Measurements from ENCODE around the gene HES5.

DNA sequence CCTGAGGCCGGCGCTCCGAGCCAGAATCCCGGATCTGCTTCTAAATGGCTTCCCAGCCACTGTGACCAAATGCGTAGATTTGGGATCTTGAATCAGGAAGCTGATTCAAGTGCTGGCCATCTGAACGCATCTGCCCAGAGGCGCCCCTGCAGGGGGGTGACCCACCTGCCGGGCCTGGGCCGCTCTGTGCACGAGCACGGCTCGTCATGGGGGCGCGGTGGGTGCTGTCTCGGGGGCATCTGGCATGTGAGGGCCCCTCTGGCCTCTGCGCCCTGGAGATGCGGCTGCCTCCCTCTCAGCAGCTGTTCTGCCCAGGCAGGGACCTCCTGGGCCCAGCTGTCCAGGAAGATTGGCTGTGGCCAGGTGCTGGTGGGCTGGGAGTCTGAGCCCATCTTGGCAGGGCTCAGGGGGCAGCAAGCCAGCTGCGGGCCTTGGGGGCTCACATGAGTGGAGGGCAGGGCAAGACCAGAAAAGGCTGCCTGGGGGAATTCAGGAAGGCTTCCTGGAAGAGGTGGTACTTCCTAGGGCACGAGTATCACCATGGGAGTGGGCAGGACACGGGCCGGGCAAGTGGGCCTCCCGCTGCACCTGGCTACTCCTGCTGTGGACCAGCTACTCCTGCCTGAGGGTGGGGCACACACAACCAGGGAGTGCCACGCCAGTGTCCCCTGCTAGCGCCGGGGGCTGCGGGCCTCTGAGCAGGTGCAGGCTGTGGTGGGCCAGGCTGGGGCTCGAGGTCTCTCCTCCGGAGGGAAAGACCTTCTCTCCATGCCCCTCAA is 28.8 kb downstream of the HES5 start:
- TF ChIP-seq, protein P1, sequence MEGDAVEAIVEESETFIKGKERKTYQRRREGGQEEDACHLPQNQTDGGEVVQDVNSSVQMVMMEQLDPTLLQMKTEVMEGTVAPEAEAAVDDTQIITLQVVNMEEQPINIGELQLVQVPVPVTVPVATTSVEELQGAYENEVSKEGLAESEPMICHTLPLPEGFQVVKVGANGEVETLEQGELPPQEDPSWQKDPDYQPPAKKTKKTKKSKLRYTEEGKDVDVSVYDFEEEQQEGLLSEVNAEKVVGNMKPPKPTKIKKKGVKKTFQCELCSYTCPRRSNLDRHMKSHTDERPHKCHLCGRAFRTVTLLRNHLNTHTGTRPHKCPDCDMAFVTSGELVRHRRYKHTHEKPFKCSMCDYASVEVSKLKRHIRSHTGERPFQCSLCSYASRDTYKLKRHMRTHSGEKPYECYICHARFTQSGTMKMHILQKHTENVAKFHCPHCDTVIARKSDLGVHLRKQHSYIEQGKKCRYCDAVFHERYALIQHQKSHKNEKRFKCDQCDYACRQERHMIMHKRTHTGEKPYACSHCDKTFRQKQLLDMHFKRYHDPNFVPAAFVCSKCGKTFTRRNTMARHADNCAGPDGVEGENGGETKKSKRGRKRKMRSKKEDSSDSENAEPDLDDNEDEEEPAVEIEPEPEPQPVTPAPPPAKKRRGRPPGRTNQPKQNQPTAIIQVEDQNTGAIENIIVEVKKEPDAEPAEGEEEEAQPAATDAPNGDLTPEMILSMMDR (IDR thresholded peaks at IDR 0.05): no peak
- no peak for TF ChIP-seq POLR2AphosphoS5 (IDR thresholded peaks at IDR 0.05)
- TF ChIP-seq EP300 (IDR thresholded peaks at IDR 0.05): no peak
- TF ChIP-seq POLR2A (IDR thresholded peaks at IDR 0.05): no peak

Data from gastroesophageal sphincter (tissue), 3 donors.